Measurements from ENCODE around the gene NSRP1. TPM values are rescaled to one million over a fixed set of nuclear protein-coding genes. Genes with fewer than 3 reads are reported as not detected.
"Not testable (repeated sequence)": the region's sequence is repeated elsewhere in the genome, so short reads cannot be mapped to it uniquely, and the experiment has no call there.

Gene NSRP1
- total RNA-seq, 2 experiments from 2014 or later: 23.8 to 25.2 TPM

- CTCF ChIA-PET: no interaction called here
- H3K27me3 Mint-ChIP-seq: peaks cover 44% of the 10 kb centered on the region
Measured at GRCh38 chr17:30229012-30229411, 112.4 kb downstream of the NSRP1 start.

GRCh38 chr17:30230009-30230408 is 113.4 kb downstream of the NSRP1 start:
- H3K4me3 ChIP-seq (ENCODE audit: low read length); intact Hi-C loops (cut with DNase I, micrococcal nuclease); H3K27ac ChIP-seq (ENCODE audit: low read depth in 1 of 2, low read length in 2 of 2); POLR2A ChIA-PET; ATAC-seq (ENCODE audit: poor library complexity); H3K4me1 ChIP-seq (ENCODE audit: insufficient read depth, low read length); H3K4me3 Mint-ChIP-seq; H3K27ac Mint-ChIP-seq; H3K36me3 ChIP-seq (ENCODE audit: insufficient read depth, low read length); CTCF ChIA-PET; H3K36me3 Mint-ChIP-seq (ENCODE audit: low read depth); H3K4me1 Mint-ChIP-seq (ENCODE audit: low read depth); H3K9me3 Mint-ChIP-seq; H3K9me3 ChIP-seq (ENCODE audit: control insufficient read depth in 1 of 2, insufficient read depth in 1 of 2, low read length in 2 of 2): not testable (repeated sequence)
- peaks cover 14 to 29% of the 10 kb centered on the region in 2 experiments for H3K27me3 ChIP-seq (ENCODE audit: control insufficient read depth in 1 of 2, insufficient read depth in 2 of 2, low read length in 2 of 2)
- peaks cover 54% of the 10 kb centered on the region for H3K27me3 Mint-ChIP-seq
- peak in 1 of 14 experiments; percentile 18 for DNase-seq

More at GRCh38 chr17:30229012-30229411, 112.4 kb downstream of the NSRP1 start:
- Histone ChIP-seq H3K27ac (ENCODE audit: low read depth in 1 of 2, low read length in 2 of 2) (no peak overlapping the region), H3K27me3 (ENCODE audit: control insufficient read depth in 1 of 2, insufficient read depth in 2 of 2, low read length in 2 of 2) (peaks cover 11 to 27% of the 10 kb centered on the region in 2 experiments), H3K4me3 (ENCODE audit: low read length) (no peak overlapping the region), H3K36me3 (ENCODE audit: insufficient read depth, low read length) (no peaks in the 10 kb centered on the region), H3K9me3 (ENCODE audit: control insufficient read depth in 1 of 2, insufficient read depth in 1 of 2, low read length in 2 of 2) (no peaks in the 10 kb centered on the region), H3K4me1 (ENCODE audit: insufficient read depth, low read length) (no peaks in the 10 kb centered on the region)
- POLR2A ChIA-PET: no interaction called here
- TF ChIP-seq CTCF (IDR thresholded peaks at IDR 0.05): no peak
- DNase-seq: no peak
- H3K36me3 Mint-ChIP-seq (ENCODE audit: low read depth): no peaks in the 10 kb centered on the region
- H3K9me3 Mint-ChIP-seq: no peaks in the 10 kb centered on the region
- intact Hi-C loops (cut with DNase I, micrococcal nuclease): no loop called here
- H3K27ac Mint-ChIP-seq: no peak overlapping the region
- no peak for ATAC-seq (ENCODE audit: poor library complexity)
- H3K4me3 Mint-ChIP-seq: no peak overlapping the region
- H3K4me1 Mint-ChIP-seq (ENCODE audit: low read depth): no peaks in the 10 kb centered on the region

- Histone ChIP-seq H3K4me3 (ENCODE audit: low read length) (no peak overlapping the region), H3K27me3 (ENCODE audit: control insufficient read depth in 1 of 2, insufficient read depth in 2 of 2, low read length in 2 of 2) (peaks cover 18 to 34% of the 10 kb centered on the region in 2 experiments), H3K36me3 (ENCODE audit: insufficient read depth, low read length) (no peaks in the 10 kb centered on the region), H3K9me3 (ENCODE audit: control insufficient read depth in 1 of 2, insufficient read depth in 1 of 2, low read length in 2 of 2) (no peaks in the 10 kb centered on the region), H3K4me1 (ENCODE audit: insufficient read depth, low read length) (peaks cover 7% of the 10 kb centered on the region), H3K27ac (ENCODE audit: low read depth in 1 of 2, low read length in 2 of 2) (no peak overlapping the region)
- ATAC-seq (ENCODE audit: poor library complexity) (no peak), DNase-seq (no peak)
- H3K27ac Mint-ChIP-seq: no peak overlapping the region
- peaks cover 4% of the 10 kb centered on the region for H3K4me1 Mint-ChIP-seq (ENCODE audit: low read depth)
- intact Hi-C loops (cut with DNase I, micrococcal nuclease): no loop called here
- no peaks in the 10 kb centered on the region for H3K9me3 Mint-ChIP-seq
- H3K4me3 Mint-ChIP-seq: no peak overlapping the region
- peaks cover 58% of the 10 kb centered on the region for H3K27me3 Mint-ChIP-seq
- ChIA-PET POLR2A (no interaction called here), CTCF (no interaction called here)
- no peak for TF ChIP-seq CTCF (IDR thresholded peaks at IDR 0.05)
- H3K36me3 Mint-ChIP-seq (ENCODE audit: low read depth): no peaks in the 10 kb centered on the region
Measured at GRCh38 chr17:30230596-30231125, 114.0 kb downstream of the NSRP1 start.

Data from CD4-positive, alpha-beta T cell (primary cell).